H1 (cell line): Measurements from ENCODE around the gene SELENOO. TPM values are rescaled to one million over a fixed set of nuclear protein-coding genes. Genes with fewer than 3 reads are reported as not detected.
A peak's percentile ranks its signal among the peaks of the same experiment; 100 is the strongest.

Source experiments
- CTCF ChIA-PET: fragments of 300-600 bp; sonication (Branson Sonifier 250); formaldehyde crosslinking; loops from one replicate; lab custom pipeline; 2021; ENCODE audit not compliant: partially characterized antibody; lab: Charles Lee
- POLR2A ChIA-PET: fragments of 300-600 bp; sonication (Branson Sonifier 250); formaldehyde crosslinking; loops from one replicate; lab custom pipeline; 2021; ENCODE audit warnings: inconsistent platforms; ENCODE audit not compliant: partially characterized antibody; lab: Charles Lee
- DNase-seq, 2 experiments: peaks; one replicate each; pipeline versions ENCODE4 v3.0.0 to v3.0.0-alpha.2; 2010 to 2022; ENCODE audit warnings: low spot score in 2 of 2, low read depth in 1 of 2, mixed read lengths in 1 of 2
- FAIRE-seq: peaks from 2 replicates; lab custom pipeline; 2011; peaks lifted over from hg19 to GRCh38; lab: Jason Lieb, UNC
- H2AFZ ChIP-seq: 2 replicates; pipeline ENCODE4 v1.8.1; 2012; ENCODE audit warnings: low read length, inconsistent platforms
- H2AK5ac ChIP-seq: 2 replicates; pipeline ENCODE4 v1.6.1; 2013; ENCODE audit warnings: low read depth, low read length
- H2BK120ac ChIP-seq: replicated peaks from 2 replicates; pipeline ENCODE3; 2013; ENCODE audit warnings: low read depth, low read length, inconsistent platforms
- H2BK12ac ChIP-seq: 2 replicates; pipeline ENCODE4 v1.6.1; 2013; ENCODE audit warnings: low read depth, low read length
- H2BK15ac ChIP-seq: 2 replicates; pipeline ENCODE4 v1.6.1; 2013; ENCODE audit warnings: low read length
- H2BK20ac ChIP-seq: 2 replicates; pipeline ENCODE4 v1.6.1; 2013; ENCODE audit warnings: low read length
- H2BK5ac ChIP-seq: 2 replicates; pipeline ENCODE4 v1.6.1; 2013; ENCODE audit warnings: low read depth, low read length
- H3K14ac ChIP-seq: 2 replicates; pipeline ENCODE4 v1.6.1; 2013; ENCODE audit warnings: inconsistent platforms; ENCODE audit not compliant: insufficient read length
- H3K18ac ChIP-seq: 2 replicates; pipeline ENCODE4 v1.6.1; 2013; ENCODE audit warnings: low read length; ENCODE audit errors: extremely low read depth
- H3K23ac ChIP-seq: 2 replicates; pipeline ENCODE4 v1.6.1; 2013; ENCODE audit warnings: inconsistent platforms; ENCODE audit not compliant: insufficient read length
- H3K23me2 ChIP-seq: 2 replicates; pipeline ENCODE4 v1.6.1; 2013; ENCODE audit warnings: low read depth, low read length
- H3K27ac ChIP-seq: 2 replicates; pipeline ENCODE4 v1.6.1; 2011; ENCODE audit warnings: low read depth, low read length, inconsistent platforms
- H3K27me3 ChIP-seq, 4 experiments: replicated peaks in 1 of 4; 1 replicate in 1 of 4; 2 replicates in 3 of 4; pipeline versions ENCODE4 v1.6.1 to v1.8.1; 2011 to 2013; ENCODE audit warnings: low read length in 3 of 4, mild to moderate bottlenecking in 3 of 4, inconsistent platforms in 2 of 4, mixed read lengths in 2 of 4, moderate library complexity in 1 of 4; ENCODE audit not compliant: control insufficient read depth in 3 of 4, insufficient read depth in 3 of 4; ENCODE audit errors: extremely low read depth in 1 of 4
- H3K36me3 ChIP-seq, 4 experiments: 2 replicates each; pipeline versions ENCODE4 v1.6.1 to v1.8.1; 2011 to 2013; ENCODE audit warnings: mild to moderate bottlenecking in 4 of 4, low read length in 3 of 4, moderate library complexity in 2 of 4, control low read depth in 1 of 4, inconsistent platforms in 1 of 4; ENCODE audit not compliant: insufficient read depth in 4 of 4, control insufficient read depth in 2 of 4
- H3K4ac ChIP-seq: replicated peaks from 2 replicates; pipeline ENCODE3; 2013; ENCODE audit warnings: low read length, low read depth, mixed read lengths, inconsistent platforms; ENCODE audit not compliant: insufficient read length
- H3K4me1 ChIP-seq, 4 experiments: replicated peaks in 1 of 4; 1 replicate in 1 of 4; 2 replicates in 3 of 4; pipeline versions ENCODE4 v1.6.1 to v1.8.1; 2011 to 2013; ENCODE audit warnings: low read length in 3 of 4, inconsistent platforms in 2 of 4, mixed read lengths in 1 of 4; ENCODE audit not compliant: insufficient read depth in 4 of 4, control insufficient read depth in 3 of 4
- H3K4me2 ChIP-seq, 2 experiments: 2 replicates each; pipeline versions ENCODE4 v1.6.1 to v1.8.1; 2011 to 2013; ENCODE audit warnings: low read depth in 2 of 2, low read length in 2 of 2, control low read depth in 1 of 2, inconsistent platforms in 1 of 2, mild to moderate bottlenecking in 1 of 2; ENCODE audit not compliant: insufficient read depth in 1 of 2
- H3K4me3 ChIP-seq, 4 experiments: fragments of 200-600, 300-600 bp in 1 of 4; sonication (generic), shearing (Covaris generic), sonication (Bioruptor Twin) in 1 of 4; 2 replicates each; pipeline versions ENCODE4 v1.5.1 to v1.8.1; 2011 to 2016; ENCODE audit warnings: low read length in 4 of 4, low read depth in 3 of 4, control low read depth in 2 of 4, inconsistent platforms in 2 of 4, mild to moderate bottlenecking in 2 of 4, mixed read lengths in 1 of 4, moderate library complexity in 1 of 4; ENCODE audit not compliant: insufficient read depth in 2 of 4; ENCODE audit errors: extremely low read depth in 1 of 4
- H3K56ac ChIP-seq: replicated peaks from 2 replicates; pipeline ENCODE3; 2013; ENCODE audit warnings: low read depth, mild to moderate bottlenecking, mixed read lengths, low read length, inconsistent platforms; ENCODE audit not compliant: insufficient read length
- H3K79me1 ChIP-seq: 2 replicates; pipeline ENCODE4 v1.6.1; 2013; ENCODE audit warnings: low read depth, low read length, control low read depth
- H3K79me2 ChIP-seq, 2 experiments: 2 replicates each; pipeline versions ENCODE4 v1.6.1 to v1.8.1; 2012 to 2013; ENCODE audit warnings: low read length in 2 of 2, mild to moderate bottlenecking in 2 of 2, inconsistent platforms in 1 of 2; ENCODE audit not compliant: insufficient read depth in 2 of 2, control insufficient read depth in 1 of 2
- H3K9ac ChIP-seq, 4 experiments: replicated peaks in 1 of 4; 1 replicate in 1 of 4; 2 replicates in 3 of 4; pipeline versions ENCODE4 v1.6.1 to v1.8.1; 2011 to 2013; ENCODE audit warnings: low read depth in 3 of 4, low read length in 3 of 4, control low read depth in 2 of 4, mild to moderate bottlenecking in 2 of 4, moderate library complexity in 2 of 4, inconsistent platforms in 1 of 4; ENCODE audit errors: extremely low read depth in 1 of 4
- H3K9me3 ChIP-seq, 2 experiments: 2 replicates each; pipeline versions ENCODE4 v1.6.1 to v1.8.1; 2012 to 2013; ENCODE audit warnings: mild to moderate bottlenecking in 2 of 2, moderate library complexity in 2 of 2, control low read depth in 1 of 2, inconsistent platforms in 1 of 2, low read depth in 1 of 2, low read length in 1 of 2, mixed read lengths in 1 of 2; ENCODE audit not compliant: insufficient read depth in 2 of 2
- H4K20me1 ChIP-seq, 2 experiments: replicated peaks in 1 of 2; 2 replicates each; pipeline versions ENCODE3 to v1.8.1; 2011 to 2013; ENCODE audit warnings: inconsistent platforms in 2 of 2, low read length in 2 of 2, mild to moderate bottlenecking in 1 of 2; ENCODE audit not compliant: insufficient read depth in 2 of 2, control insufficient read depth in 1 of 2
- H4K5ac ChIP-seq: 2 replicates; pipeline ENCODE4 v1.6.1; 2013; ENCODE audit warnings: low read length, low read depth, mixed read lengths, inconsistent platforms; ENCODE audit not compliant: insufficient read length
- H4K8ac ChIP-seq: 2 replicates; pipeline ENCODE4 v1.8.0; 2013; ENCODE audit warnings: mild to moderate bottlenecking, moderate library complexity, low read length, inconsistent platforms; ENCODE audit not compliant: insufficient read depth; ENCODE audit errors: extremely low read depth
- H4K91ac ChIP-seq: replicated peaks from 2 replicates; pipeline ENCODE3; 2013; ENCODE audit warnings: low read length, mixed read lengths, inconsistent platforms; ENCODE audit not compliant: insufficient read length
- CHD2 ChIP-seq: IDR thresholded peaks from 2 replicates; pipeline ENCODE4 v1.6.1; 2012; ENCODE audit warnings: low read length, improper control_type of control experiment
- EGR1 ChIP-seq: IDR thresholded peaks from 2 replicates; pipeline ENCODE4 v1.6.1; 2011; ENCODE audit warnings: low read depth, low read length, borderline replicate concordance
- KDM5A ChIP-seq: fragments of 200-600 bp; IDR thresholded peaks from 2 replicates; pipeline ENCODE4 v1.7.1; 2012; ENCODE audit warnings: mild to moderate bottlenecking, low read length, inconsistent platforms, mixed read lengths
- RAD21 ChIP-seq, 2 experiments: IDR thresholded peaks in 1 of 2; conservative IDR thresholded peaks in 1 of 2; 2 replicates each; pipeline ENCODE4 v1.6.1; 2011; ENCODE audit warnings: low read depth in 2 of 2, low read length in 2 of 2, improper control_type of control experiment in 1 of 2, inconsistent platforms in 1 of 2, mild to moderate bottlenecking in 1 of 2, moderate library complexity in 1 of 2
- SUZ12 ChIP-seq: fragments of 200-600 bp; sonication (generic); IDR thresholded peaks from 2 replicates; pipeline ENCODE4 v1.6.1; 2012; ENCODE audit warnings: mild to moderate bottlenecking, inconsistent platforms, low read length, moderate library complexity, mixed read lengths
- TAF1 ChIP-seq: IDR thresholded peaks from 2 replicates; pipeline ENCODE4 v1.6.1; 2011; ENCODE audit warnings: mild to moderate bottlenecking, low read depth, low read length
- WGBS, 2 experiments: shearing (Covaris generic) in 1 of 2; methylation state at CpG; one replicate each; pipeline versions ENCODE4 v1.1.6 to v1.1.7; 2013 to 2015; ENCODE audit warnings: low lambda C conversion rate in 2 of 2, mixed read lengths in 2 of 2, inconsistent platforms in 1 of 2, low coverage in 1 of 2, missing lambda C conversion rate in 1 of 2; ENCODE audit not compliant: insufficient replicate concordance in 2 of 2, insufficient coverage in 1 of 2, insufficient read length in 1 of 2; ENCODE audit errors: extremely low coverage in 1 of 2, missing lambda C conversion rate in 1 of 2; 5-methylcytosine and 5-hydroxymethylcytosine counted together
- polyA plus RNA-seq, 7 experiments: library from polyadenylated mRNA; depleted of rRNA in 3 of 7; stranded (reverse) in 5 of 7; unstranded in 2 of 7; fragments of >200 nt in 5 of 7; fragments of 200-250 nt in 2 of 7; gene quantifications; 1 replicate in 5 of 7; 2 replicates in 1 of 7; 4 replicates in 1 of 7; pipeline versions ENCODE4 v1.2.1 to v1.2.3, GENCODE V29; 2011 to 2013; ENCODE audit warnings: missing spikeins in 2 of 7, mixed read lengths in 2 of 7
- total RNA-seq: library from RNA; stranded (reverse); fragmentation: NEBNext Ultra II Directional; extraction: Animal tissue kit (Norgen Biotek cat#: 25700); gene quantifications from 2 replicates; pipeline ENCODE4 v1.2.1, GENCODE V29; 2021

Gene SELENOO
- total and polyA plus RNA-seq, 2 of the 8 experiments (the other 6 are each of a cell fraction or from before 2014, with no cell fraction given): 18.6 to 25.1 TPM

- Histone ChIP-seq H4K20me1 (peaks cover 7 to 30% of the 10 kb centered on the region in 2 experiments), H3K36me3 (peaks cover 7 to 41% (median 29%) of the 10 kb centered on the region in 4 experiments), H3K18ac (no peak overlapping the region), H3K9ac (no peak overlapping the region), H3K79me1 (peaks cover 2% of the 10 kb centered on the region; the same call in 1 of the 2 replicates), H3K56ac (no peak overlapping the region)
- TF ChIP-seq RAD21 (IDR thresholded peaks at IDR 0.05 in 1 of 2, conservative IDR thresholded peaks at IDR 0.05 in 1 of 2; ENCODE audit: low read depth in 2 of 2, low read length in 2 of 2) (no peak), EGR1 (peak; percentile 37; the same call in 1 of the 2 replicates), KDM5A (no peak), SUZ12 (no peak), CHD2 (no peak), TAF1 (no peak)
- TF ChIP-seq, all 59 proteins: peak for 1
- H3K4me1 ChIP-seq: peaks cover 0 to 11% (median 2%) of the 10 kb centered on the region in 4 experiments; a peak in 3 of 7 replicates
- no peak overlapping the region for H4K91ac ChIP-seq
- no peaks in the 10 kb centered on the region for H3K23me2 ChIP-seq
- CTCF ChIA-PET: interaction anchor here (0.8 to 9.2 kb wide), 8 partner anchors 10 to 72 kb away, joined by 3 to 77 read pairs (median 4); no protein-coding TSS in a partner anchor
- POLR2A ChIA-PET: interaction anchor here (0.8 to 1.0 kb wide), 2 partner anchors 9 to 225 kb away, joined by 3 to 4 read pairs; no protein-coding TSS in a partner anchor
- H3K9me3 ChIP-seq: no peaks in the 10 kb centered on the region; a peak in 1 of 4 replicates
- DNase-seq (no peak), FAIRE-seq (no peak)
- H3K4me3 ChIP-seq: no peak overlapping the region
- no peak overlapping the region; the same call in 1 of the 2 replicates for H4K8ac ChIP-seq
- no peak overlapping the region for H2BK20ac ChIP-seq
- H2AK5ac ChIP-seq: no peak overlapping the region
- H3K27ac ChIP-seq: no peak overlapping the region
- H2BK5ac ChIP-seq: no peak overlapping the region
- no peaks in the 10 kb centered on the region for H3K79me2 ChIP-seq
- H2AFZ ChIP-seq: no peak overlapping the region
- H4K5ac ChIP-seq: no peak overlapping the region
- no peak overlapping the region for H3K23ac ChIP-seq
- H3K14ac ChIP-seq: no peak overlapping the region
- H3K4me2 ChIP-seq: no peak overlapping the region
- H3K4ac ChIP-seq: no peak overlapping the region
- 94% methylated on average over 40 of the region's 45 CpGs; no CpG with 5 or more reads in 1 of the 2 experiments for WGBS, 2 experiments
- no peak overlapping the region for H2BK12ac ChIP-seq
- H2BK120ac ChIP-seq: no peak overlapping the region
- H3K27me3 ChIP-seq: no peaks in the 10 kb centered on the region
- H2BK15ac ChIP-seq: no peak overlapping the region
Observed at GRCh38 chr22:50220603-50221409, 20.0 kb downstream of the SELENOO start.
